ENCODE measurements around the gene MROH8.
"Not testable (repeated sequence)": the region's sequence is repeated elsewhere in the genome, so short reads cannot be mapped to it uniquely, and the experiment has no call there.

The MROH8 gene

GRCh38 chr20:37154684-37155298 is 24.6 kb downstream of the MROH8 start:
- DNase-seq (ENCODE audit: low spot score): no peak

GRCh38 chr20:37152284-37152683 is 27.1 kb downstream of the MROH8 start:
- DNase-seq (ENCODE audit: low spot score): no peak

GRCh38 chr20:37151529-37151928 is 27.8 kb downstream of the MROH8 start:
- no peak for DNase-seq (ENCODE audit: low spot score)

- not testable (repeated sequence) for DNase-seq (ENCODE audit: low spot score)
Measured at GRCh38 chr20:37150864-37151263, 28.5 kb downstream of the MROH8 start.

- no peak for DNase-seq (ENCODE audit: low spot score)
Measured at GRCh38 chr20:37147250-37147649, 32.1 kb downstream of the MROH8 start.

GRCh38 chr20:37144856-37145404 is 34.4 kb downstream of the MROH8 start:
- DNase-seq (ENCODE audit: low spot score): no peak

GRCh38 chr20:37142708-37143107 is 36.6 kb downstream of the MROH8 start:
- no peak for DNase-seq (ENCODE audit: low spot score)

GRCh38 chr20:37137547-37137946 is 41.8 kb downstream of the MROH8 start:
- no peak for DNase-seq (ENCODE audit: low spot score)

- no peak for DNase-seq (ENCODE audit: low spot score)
Measured at GRCh38 chr20:37133952-37134351, 45.4 kb downstream of the MROH8 start.

- no peak for DNase-seq (ENCODE audit: low spot score)
Measured at GRCh38 chr20:37131486-37131885, 47.9 kb downstream of the MROH8 start.

GRCh38 chr20:37128803-37129202 is 50.5 kb downstream of the MROH8 start:
- no peak for DNase-seq (ENCODE audit: low spot score)

- DNase-seq (ENCODE audit: low spot score): not testable (repeated sequence)
Measured at GRCh38 chr20:37126290-37126689, 53.1 kb downstream of the MROH8 start.

GRCh38 chr20:37123441-37123840 is 55.9 kb downstream of the MROH8 start:
- DNase-seq (ENCODE audit: low spot score): no peak

- no peak for DNase-seq (ENCODE audit: low spot score)
Measured at GRCh38 chr20:37120497-37120896, 58.9 kb downstream of the MROH8 start.

- DNase-seq (ENCODE audit: low spot score): no peak
Measured at GRCh38 chr20:37119356-37120036, 59.9 kb downstream of the MROH8 start.

GRCh38 chr20:37114012-37114411 is 65.3 kb downstream of the MROH8 start:
- DNase-seq (ENCODE audit: low spot score): no peak

- DNase-seq (ENCODE audit: low spot score): no peak
Measured at GRCh38 chr20:37111926-37112455, 67.4 kb downstream of the MROH8 start.

GRCh38 chr20:37108676-37109075 is 70.7 kb downstream of the MROH8 start:
- DNase-seq (ENCODE audit: low spot score): no peak

GRCh38 chr20:37102571-37102970 is 76.8 kb downstream of the MROH8 start:
- no peak for DNase-seq (ENCODE audit: low spot score)

- DNase-seq (ENCODE audit: low spot score): no peak
Measured at GRCh38 chr20:37096415-37097041, 82.8 kb downstream of the MROH8 start.

- peak; percentile 88 for DNase-seq (ENCODE audit: low spot score)
Measured at GRCh38 chr20:37095599-37096414, 83.5 kb downstream of the MROH8 start, which contains the start of gene RBL1. Gene RBL1 (minus strand): TSS chr20:37095997. CDS start chr20:37095928, 69 bp downstream.

- peak; percentile 46 for DNase-seq (ENCODE audit: low spot score)
Measured at GRCh38 chr20:37095108-37095598, 84.2 kb downstream of the MROH8 start.
